Brain microvascular endothelial cell (primary cell): ENCODE data around the gene SPTSSA.
"Not testable (repeated sequence)": the region's sequence is repeated elsewhere in the genome, so short reads cannot be mapped to it uniquely, and the experiment has no call there.

Experiments
- DNase-seq: peaks from one replicate; pipeline ENCODE4 v3.0.0-alpha.2; 2020
- H3K27ac ChIP-seq: fragments of 250-450 bp; sonication (Bioruptor Pico); 2 replicates; pipeline ENCODE4 v1.5.1; 2020; ENCODE audit warnings: mild to moderate bottlenecking, moderate library complexity
- H3K27me3 ChIP-seq: fragments of 250-450 bp; sonication (Bioruptor Pico); replicated peaks from 2 replicates; pipeline ENCODE4 v1.5.1; 2020; ENCODE audit warnings: mild to moderate bottlenecking
- H3K36me3 ChIP-seq: fragments of 250-450 bp; sonication (Bioruptor Pico); replicated peaks from 2 replicates; pipeline ENCODE4 v1.5.1; 2020; ENCODE audit warnings: mild to moderate bottlenecking
- H3K4me3 ChIP-seq: 2 replicates; pipeline ENCODE4 v1.5.1; 2011; ENCODE audit warnings: low read depth, mild to moderate bottlenecking, control low read depth, low read length, moderate library complexity
- in situ Hi-C: cut with HindIII; loops from 2 replicates; pipeline ENCODE4 v1.10.0; 2017; ENCODE audit warnings: low sequenced_read_pairs, low pct_ligation_motif_present
- TF ChIP-seq, protein P1 (sequence below): IDR thresholded peaks from 2 replicates; pipeline ENCODE4 v1.5.1; 2011; ENCODE audit warnings: low read depth, mild to moderate bottlenecking, moderate library complexity, low read length, control low read depth, inconsistent platforms; ENCODE audit errors: missing control alignments

Gene SPTSSA

DNA sequence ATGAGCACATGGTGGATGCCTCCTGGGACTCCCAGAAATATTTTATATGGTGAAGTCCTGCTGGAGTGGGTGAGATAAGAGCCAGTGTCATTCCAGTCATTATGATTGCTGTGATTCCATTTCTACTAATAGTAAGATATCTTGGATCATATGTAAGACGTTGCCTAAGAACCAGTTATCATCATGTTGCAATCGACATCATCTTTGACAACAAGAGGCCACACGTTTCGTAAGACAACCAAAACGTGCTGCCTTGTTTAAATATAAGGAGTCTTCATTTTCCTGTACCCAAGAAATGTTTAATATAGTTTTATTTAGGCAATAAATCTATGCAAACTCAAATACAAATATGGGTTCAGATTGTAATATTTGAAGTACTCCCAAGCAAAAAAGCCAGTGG lies 58.4 kb downstream of the SPTSSA start:
- Histone ChIP-seq H3K27me3 (no peaks in the 10 kb centered on the region), H3K27ac (no peak overlapping the region), H3K36me3 (no peaks in the 10 kb centered on the region), H3K4me3 (no peak overlapping the region)
- TF ChIP-seq, protein P1, sequence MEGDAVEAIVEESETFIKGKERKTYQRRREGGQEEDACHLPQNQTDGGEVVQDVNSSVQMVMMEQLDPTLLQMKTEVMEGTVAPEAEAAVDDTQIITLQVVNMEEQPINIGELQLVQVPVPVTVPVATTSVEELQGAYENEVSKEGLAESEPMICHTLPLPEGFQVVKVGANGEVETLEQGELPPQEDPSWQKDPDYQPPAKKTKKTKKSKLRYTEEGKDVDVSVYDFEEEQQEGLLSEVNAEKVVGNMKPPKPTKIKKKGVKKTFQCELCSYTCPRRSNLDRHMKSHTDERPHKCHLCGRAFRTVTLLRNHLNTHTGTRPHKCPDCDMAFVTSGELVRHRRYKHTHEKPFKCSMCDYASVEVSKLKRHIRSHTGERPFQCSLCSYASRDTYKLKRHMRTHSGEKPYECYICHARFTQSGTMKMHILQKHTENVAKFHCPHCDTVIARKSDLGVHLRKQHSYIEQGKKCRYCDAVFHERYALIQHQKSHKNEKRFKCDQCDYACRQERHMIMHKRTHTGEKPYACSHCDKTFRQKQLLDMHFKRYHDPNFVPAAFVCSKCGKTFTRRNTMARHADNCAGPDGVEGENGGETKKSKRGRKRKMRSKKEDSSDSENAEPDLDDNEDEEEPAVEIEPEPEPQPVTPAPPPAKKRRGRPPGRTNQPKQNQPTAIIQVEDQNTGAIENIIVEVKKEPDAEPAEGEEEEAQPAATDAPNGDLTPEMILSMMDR, result no peak
- in situ Hi-C loops, result no loop called here
- DNase-seq, result no peak

DNA sequence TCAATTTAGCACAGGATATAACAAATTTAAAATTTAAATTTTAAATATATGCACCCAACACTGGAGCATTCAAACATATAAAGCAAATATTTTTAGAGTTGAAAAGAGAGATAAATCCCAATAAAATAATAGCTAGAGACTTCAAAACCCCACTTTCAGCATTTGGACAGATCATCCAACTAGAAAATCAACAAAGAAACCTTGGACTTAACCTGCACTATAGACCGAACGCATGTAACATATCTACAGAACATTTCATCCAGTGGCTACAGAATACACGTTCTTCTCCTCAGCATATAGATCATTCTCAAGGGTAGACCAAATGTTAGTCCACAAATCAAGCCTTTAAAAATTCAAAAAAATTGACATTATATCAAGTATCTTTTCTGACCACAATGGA lies 64.0 kb downstream of the SPTSSA start:
- H3K36me3 ChIP-seq, result no peaks in the 10 kb centered on the region
- H3K4me3 ChIP-seq, result no peak overlapping the region

DNA sequence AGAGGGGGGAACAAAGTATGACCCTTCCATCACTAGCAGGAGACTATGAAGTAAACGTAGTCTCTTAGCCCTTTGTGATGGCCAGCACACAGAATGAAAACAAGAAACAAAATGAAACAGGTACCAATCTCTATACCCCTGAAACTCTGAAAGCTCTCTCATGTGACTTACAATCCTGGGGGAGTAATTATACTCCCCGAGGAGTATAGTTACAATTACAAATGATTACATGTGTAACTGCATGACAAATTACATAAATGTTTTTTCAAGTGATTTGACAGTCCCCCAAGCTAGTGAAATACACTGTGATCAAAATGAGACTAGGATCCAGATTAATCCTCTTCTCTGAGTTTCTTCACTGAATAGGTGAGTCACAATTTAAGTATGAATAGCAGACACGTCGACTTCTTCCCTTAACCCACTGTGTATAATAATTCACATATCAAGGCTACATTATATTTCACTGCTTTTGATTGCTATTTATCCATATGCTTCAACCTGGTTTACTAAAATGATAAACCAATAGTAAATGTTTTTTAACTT lies 74.0 kb downstream of the SPTSSA start:
- in situ Hi-C loops, result no loop called here
- Histone ChIP-seq H3K4me3 (no peak overlapping the region), H3K36me3 (no peaks in the 10 kb centered on the region), H3K27ac (no peak overlapping the region), H3K27me3 (no peaks in the 10 kb centered on the region)
- DNase-seq, result no peak
- TF ChIP-seq, protein P1, result no peak

More for the DNA sequence above, 64.0 kb downstream of the SPTSSA start:
- TF ChIP-seq, protein P1, result no peak
- H3K27ac ChIP-seq, result no peak overlapping the region
- in situ Hi-C loops, result no loop called here
- H3K27me3 ChIP-seq, result no peaks in the 10 kb centered on the region
- no peak for DNase-seq

DNA sequence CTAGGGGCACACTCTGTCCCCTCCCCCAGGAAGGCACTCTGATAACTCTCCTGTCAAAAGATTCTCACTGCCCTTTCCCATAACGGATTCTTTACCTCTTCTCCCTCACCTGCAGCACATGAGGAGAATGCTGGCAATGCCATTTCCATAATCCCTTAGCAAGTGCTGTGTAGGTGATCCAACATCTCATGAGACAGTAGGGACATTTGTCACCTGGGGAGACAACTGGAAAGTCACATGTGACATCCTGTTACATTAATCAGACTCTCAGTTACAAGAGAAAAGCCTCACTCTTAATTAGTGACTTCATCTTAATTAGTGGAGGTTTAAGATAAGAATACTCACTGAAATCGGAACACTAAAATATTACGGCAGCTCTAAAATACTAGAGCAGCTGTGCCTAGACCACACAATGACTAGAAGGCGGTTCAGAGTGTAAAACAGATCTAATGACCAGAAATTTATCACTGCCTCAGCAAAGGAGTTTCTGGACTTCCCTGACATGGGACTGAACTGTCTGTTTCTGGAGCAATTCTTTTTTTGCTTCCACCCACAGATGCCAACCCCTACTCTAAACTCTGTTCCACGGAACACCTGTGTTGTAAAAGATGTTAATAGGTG lies 75.1 kb downstream of the SPTSSA start:
- Histone ChIP-seq H3K36me3 (no peaks in the 10 kb centered on the region), H3K27me3 (no peaks in the 10 kb centered on the region), H3K27ac (no peak overlapping the region), H3K4me3 (no peak overlapping the region)
- DNase-seq, result no peak
- TF ChIP-seq, protein P1, result no peak
- in situ Hi-C loops, result no loop called here

DNA sequence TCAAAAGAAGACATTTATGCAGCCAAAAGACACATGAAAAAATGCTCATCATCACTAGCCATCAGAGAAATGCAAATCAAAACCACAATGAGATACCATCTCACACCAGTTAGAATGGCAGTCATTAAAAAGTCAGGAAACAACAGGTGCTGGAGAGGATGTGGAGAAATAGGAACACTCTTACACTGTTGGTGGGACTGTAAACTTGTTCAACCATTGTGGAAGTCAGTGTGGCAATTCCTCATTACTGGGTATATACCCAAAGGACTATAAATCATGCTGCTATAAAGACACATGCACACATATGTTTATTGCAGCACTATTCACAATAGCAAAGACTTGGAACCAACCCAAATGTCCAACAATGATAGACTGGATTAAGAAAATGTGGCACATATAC lies 76.2 kb downstream of the SPTSSA start:
- in situ Hi-C loops, DNase-seq, H3K36me3 ChIP-seq, H3K4me3 ChIP-seq, H3K27me3 ChIP-seq, H3K27ac ChIP-seq: not testable (repeated sequence)

DNA sequence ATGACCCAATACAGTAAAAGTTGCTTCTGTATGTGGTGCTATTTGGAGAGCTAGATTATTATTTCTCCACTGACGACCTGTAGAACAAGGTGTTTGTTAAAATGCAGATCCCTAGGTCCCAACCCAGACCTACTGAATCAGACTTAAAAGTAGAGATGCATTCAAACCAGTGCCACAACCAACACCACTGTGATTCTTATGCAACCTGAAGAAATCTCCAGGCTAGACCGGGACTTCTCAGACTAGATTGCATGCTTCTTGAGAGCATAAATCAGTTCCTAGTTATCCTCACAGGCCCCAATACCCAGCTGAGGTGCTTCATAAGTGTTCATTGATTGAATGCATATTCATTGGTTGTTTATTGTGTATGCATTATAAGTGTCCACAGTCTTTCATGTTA lies 78.2 kb downstream of the SPTSSA start:
- in situ Hi-C loops, result no loop called here
- TF ChIP-seq, protein P1, result no peak

More for the DNA sequence above, 78.2 kb downstream of the SPTSSA start:
- H3K27me3 ChIP-seq, result no peaks in the 10 kb centered on the region
- H3K27ac ChIP-seq, result no peak overlapping the region
- no peak overlapping the region for H3K4me3 ChIP-seq
- H3K36me3 ChIP-seq, result no peaks in the 10 kb centered on the region
- no peak for DNase-seq
